Panc1 (cell line): ENCODE data around the gene CHRND.

Experiments
- TCF7L2 ChIP-seq: IDR thresholded peaks from 2 replicates; pipeline ENCODE4 v1.6.1; 2011; ENCODE audit warnings: mild to moderate bottlenecking, low read depth, low read length, inconsistent platforms
- TF ChIP-seq, protein P1 (sequence below): fragments of 450-650 bp; IDR thresholded peaks from 2 replicates; pipeline ENCODE4 v1.5.1; 2017; ENCODE audit warnings: mild to moderate bottlenecking

DNA sequence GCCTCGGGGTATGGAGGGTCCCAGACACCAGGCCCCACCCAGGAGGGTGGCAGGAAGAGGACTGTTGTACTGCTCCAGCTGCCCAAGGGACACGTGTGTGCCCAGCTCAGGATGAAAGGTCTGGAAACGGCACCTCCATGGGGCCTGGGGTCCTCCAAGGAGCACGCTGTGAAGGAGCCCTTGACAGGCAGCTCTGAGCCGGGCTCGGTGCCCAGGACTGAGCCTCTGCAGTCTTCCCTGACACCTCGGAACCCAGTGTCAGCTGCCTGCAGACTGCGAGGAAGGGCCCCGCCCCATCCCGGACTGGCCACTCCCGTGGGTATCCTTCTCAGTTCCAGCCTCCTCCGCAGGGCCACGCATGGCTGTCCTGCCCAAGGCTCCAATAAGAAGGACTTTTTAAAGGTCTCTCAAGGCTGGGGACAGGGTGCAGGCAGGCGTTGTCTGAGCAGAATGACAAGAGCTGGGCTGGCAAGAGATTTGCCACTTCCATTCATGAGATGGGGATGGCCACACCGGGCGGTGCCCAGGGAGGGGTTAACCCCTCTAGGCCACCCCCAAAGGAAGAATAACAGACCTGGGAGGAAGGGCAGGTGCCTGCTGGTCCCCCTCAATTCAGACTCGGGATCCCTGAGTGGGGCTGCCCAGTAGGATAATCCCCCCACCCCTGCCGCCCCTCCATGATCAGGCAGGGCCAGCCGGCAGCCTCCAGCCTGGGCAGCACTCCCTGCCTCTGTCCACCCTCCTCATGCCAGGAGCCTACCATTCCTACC, 47.2 kb upstream of the CHRND start:
- TF ChIP-seq, protein P1, sequence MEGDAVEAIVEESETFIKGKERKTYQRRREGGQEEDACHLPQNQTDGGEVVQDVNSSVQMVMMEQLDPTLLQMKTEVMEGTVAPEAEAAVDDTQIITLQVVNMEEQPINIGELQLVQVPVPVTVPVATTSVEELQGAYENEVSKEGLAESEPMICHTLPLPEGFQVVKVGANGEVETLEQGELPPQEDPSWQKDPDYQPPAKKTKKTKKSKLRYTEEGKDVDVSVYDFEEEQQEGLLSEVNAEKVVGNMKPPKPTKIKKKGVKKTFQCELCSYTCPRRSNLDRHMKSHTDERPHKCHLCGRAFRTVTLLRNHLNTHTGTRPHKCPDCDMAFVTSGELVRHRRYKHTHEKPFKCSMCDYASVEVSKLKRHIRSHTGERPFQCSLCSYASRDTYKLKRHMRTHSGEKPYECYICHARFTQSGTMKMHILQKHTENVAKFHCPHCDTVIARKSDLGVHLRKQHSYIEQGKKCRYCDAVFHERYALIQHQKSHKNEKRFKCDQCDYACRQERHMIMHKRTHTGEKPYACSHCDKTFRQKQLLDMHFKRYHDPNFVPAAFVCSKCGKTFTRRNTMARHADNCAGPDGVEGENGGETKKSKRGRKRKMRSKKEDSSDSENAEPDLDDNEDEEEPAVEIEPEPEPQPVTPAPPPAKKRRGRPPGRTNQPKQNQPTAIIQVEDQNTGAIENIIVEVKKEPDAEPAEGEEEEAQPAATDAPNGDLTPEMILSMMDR: no peak
- TF ChIP-seq TCF7L2: no peak
